ENCODE data around the gene TMEM120A.

TMEM120A gene

DNA sequence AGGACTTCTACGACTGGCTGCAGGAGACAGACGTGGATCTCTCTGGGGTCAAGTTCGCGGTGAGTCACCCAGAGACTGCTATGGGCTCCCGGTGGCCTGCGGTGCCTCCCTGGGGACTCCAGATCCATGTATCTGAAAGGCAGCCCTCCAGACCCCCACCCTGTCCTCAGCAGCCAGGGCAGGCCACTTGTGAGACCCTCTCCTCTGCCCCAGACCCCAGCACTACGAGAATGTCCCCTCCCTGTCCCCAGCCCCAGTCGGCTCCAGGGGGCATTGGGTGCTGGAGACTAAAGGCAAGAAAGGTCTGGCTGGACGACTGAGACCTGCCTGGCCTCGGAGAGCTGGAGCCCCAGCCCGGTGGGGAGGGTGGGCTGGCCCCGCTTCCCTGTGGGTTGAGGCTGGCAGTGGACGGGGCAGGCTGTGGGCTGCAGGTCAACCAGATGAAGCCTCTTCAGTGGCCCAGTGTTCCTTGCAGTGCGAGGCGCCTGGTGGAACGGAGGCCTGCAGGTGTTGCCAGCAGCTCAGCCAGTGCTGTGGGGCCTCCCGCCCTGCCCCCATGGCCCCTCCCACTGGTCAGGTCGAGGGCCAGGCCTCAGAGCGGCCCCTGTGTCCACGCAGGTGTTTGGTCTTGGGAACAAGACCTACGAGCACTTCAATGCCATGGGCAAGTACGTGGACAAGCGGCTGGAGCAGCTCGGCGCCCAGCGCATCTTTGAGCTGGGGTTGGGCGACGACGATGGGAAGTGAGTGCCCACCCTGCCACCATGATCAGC lies 13.8 kb downstream of the TMEM120A start:
- H3K4me3 ChIP-seq (ENCODE audit: low read depth, low read length) = no peak overlapping the region
- TF ChIP-seq, protein P1, sequence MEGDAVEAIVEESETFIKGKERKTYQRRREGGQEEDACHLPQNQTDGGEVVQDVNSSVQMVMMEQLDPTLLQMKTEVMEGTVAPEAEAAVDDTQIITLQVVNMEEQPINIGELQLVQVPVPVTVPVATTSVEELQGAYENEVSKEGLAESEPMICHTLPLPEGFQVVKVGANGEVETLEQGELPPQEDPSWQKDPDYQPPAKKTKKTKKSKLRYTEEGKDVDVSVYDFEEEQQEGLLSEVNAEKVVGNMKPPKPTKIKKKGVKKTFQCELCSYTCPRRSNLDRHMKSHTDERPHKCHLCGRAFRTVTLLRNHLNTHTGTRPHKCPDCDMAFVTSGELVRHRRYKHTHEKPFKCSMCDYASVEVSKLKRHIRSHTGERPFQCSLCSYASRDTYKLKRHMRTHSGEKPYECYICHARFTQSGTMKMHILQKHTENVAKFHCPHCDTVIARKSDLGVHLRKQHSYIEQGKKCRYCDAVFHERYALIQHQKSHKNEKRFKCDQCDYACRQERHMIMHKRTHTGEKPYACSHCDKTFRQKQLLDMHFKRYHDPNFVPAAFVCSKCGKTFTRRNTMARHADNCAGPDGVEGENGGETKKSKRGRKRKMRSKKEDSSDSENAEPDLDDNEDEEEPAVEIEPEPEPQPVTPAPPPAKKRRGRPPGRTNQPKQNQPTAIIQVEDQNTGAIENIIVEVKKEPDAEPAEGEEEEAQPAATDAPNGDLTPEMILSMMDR (IDR thresholded peaks at IDR 0.05; ENCODE audit: low read depth, low read length) = no peak
- in situ Hi-C loops (cut with HindIII; ENCODE audit: low sequenced_read_pairs) = no loop called here
- DNase-seq (ENCODE audit: low read depth, low spot score) = no peak

DNA sequence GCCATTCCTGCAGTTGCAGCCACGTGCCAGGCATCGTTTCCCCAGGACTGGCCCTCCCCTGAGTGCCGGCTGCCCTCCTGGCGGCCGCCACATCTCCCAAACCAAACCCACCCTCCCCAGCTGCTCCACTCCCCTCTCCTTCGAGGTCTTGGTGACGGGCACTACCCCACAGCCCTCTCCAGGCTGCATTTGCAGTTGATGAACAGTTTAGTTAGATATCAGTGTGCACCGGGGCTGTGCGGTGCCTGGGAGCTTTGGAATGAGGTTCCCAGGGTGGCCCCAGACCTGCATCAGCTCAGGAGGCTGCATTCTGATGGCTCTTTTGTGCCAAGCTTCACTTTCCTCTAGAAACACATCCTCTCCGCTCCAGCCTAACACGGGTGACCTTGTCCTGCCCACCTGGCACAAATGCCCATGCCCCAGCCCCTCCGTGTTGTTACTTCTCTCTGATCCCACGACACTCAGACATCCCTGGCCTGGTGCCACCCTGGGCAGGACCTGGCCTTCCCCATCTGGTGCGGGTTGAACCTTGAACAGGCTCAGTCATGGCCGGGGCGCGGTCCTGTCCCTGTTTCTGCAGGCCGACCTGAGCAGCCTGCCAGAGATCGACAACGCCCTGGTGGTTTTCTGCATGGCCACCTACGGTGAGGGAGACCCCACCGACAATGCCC lies 14.5 kb downstream of the TMEM120A start:
- DNase-seq (ENCODE audit: low read depth, low spot score) = no peak
- H3K4me3 ChIP-seq (ENCODE audit: low read depth, low read length) = no peak overlapping the region
- in situ Hi-C loops (cut with HindIII; ENCODE audit: low sequenced_read_pairs) = no loop called here
- TF ChIP-seq, protein P1 (IDR thresholded peaks at IDR 0.05; ENCODE audit: low read depth, low read length) = no peak

DNA sequence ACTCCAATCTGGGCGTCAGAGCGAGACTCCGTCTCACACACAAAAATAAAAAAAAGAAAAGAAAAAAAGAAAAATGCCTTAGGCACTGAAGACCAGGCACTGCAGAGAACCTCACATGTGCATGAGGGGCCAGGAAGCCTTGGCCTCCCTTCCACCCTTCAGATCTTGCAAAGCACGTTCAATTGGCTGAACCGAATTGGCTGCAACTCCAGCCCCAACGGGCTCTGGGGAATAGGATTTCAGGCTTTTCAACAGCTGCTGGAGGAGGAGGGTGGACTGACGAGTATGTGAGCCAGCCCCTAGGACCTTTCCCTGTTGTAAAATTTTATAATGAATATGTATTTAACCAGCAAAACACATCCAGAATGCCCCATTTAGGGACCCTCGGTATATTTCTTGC lies 16.7 kb downstream of the TMEM120A start:
- in situ Hi-C loops (cut with HindIII; ENCODE audit: low sequenced_read_pairs) = no loop called here
- TF ChIP-seq, protein P1 (IDR thresholded peaks at IDR 0.05; ENCODE audit: low read depth, low read length) = no peak
- no peak overlapping the region for H3K4me3 ChIP-seq (ENCODE audit: low read depth, low read length)
- DNase-seq (ENCODE audit: low read depth, low spot score) = no peak

GRCh38 chr7:75971961-75972763 lies 22.2 kb downstream of the TMEM120A start:
- in situ Hi-C loops (cut with HindIII; ENCODE audit: low sequenced_read_pairs) = no loop called here
- no peak for DNase-seq (ENCODE audit: low read depth, low spot score)
- TF ChIP-seq, protein P1 (IDR thresholded peaks at IDR 0.05; ENCODE audit: low read depth, low read length) = peak; percentile 16
- H3K4me3 ChIP-seq (ENCODE audit: low read depth, low read length) = no peak overlapping the region

DNA sequence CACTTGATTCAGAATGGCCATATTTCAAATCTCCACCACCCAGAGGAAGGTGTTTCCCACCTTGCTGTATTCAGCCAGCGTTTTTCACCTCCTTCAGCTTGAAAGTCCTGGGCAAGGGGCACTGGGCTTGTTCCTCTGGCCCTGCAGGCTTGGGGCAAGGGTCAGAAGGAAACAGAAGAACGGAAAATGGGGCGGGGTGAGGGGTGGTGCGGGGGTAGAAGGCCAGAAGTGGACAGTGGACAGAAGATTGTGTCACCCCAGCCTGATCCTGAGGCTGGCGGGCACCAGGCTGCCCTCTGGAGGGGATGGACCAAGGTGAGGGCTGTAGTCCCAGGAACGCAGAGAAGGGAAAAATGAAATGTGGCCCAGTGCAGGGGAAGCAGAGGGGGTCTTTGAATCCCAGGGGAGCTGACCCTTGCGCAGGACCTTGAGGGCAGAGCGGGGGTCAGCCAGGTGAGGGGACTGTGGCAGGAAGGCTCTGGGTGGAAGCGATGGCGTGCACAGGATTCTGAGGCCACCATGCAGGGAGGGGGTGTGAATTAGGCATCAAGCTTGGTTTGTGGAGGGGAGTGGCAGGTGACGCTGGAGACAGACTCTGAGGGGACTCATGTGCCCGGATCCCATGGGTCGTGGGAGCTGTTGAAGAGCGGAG lies 23.0 kb downstream of the TMEM120A start:
- DNase-seq (ENCODE audit: low read depth, low spot score) = no peak
- in situ Hi-C loops (cut with HindIII; ENCODE audit: low sequenced_read_pairs) = no loop called here
- no peak overlapping the region for H3K4me3 ChIP-seq (ENCODE audit: low read depth, low read length)
- TF ChIP-seq, protein P1 (IDR thresholded peaks at IDR 0.05; ENCODE audit: low read depth, low read length) = no peak

Data from astrocyte of the spinal cord (primary cell).